Measurements from ENCODE around the gene ETV6. TPM values are rescaled to one million over a fixed set of nuclear protein-coding genes. Genes with fewer than 3 reads are reported as not detected.

The ETV6 gene
- total RNA-seq, 1 experiment from 2014 or later, result 19.3 TPM

DNA sequence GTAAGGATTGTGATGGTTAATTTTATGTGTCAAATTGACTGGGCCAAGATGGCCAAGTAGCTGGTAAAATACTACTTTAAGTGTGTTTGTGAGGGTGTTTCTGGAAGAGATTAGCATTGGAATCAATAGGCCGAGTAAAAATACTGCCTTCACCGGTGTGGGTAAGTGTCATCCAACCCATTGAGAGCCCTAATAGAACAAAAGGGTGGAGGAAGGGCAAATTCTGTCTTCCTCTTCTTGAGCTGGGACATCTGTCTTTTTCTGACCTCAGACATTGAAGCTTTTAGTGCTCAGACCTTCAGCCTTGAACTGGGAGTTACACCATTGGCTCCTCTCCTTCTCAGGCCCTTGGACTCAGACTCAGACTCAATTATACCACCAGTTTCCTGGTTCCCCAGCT, 8.0 kb upstream of the ETV6 start:
- Mint-ChIP-seq H3K9me3 (ENCODE audit: unreplicated experiment) (no peaks in the 10 kb centered on the region), H3K4me1 (ENCODE audit: insufficient read depth, unreplicated experiment) (no peaks in the 10 kb centered on the region), H3K4me3 (ENCODE audit: unreplicated experiment) (no peak overlapping the region), H3K27me3 (ENCODE audit: insufficient read depth, unreplicated experiment) (no peaks in the 10 kb centered on the region), H3K36me3 (ENCODE audit: insufficient read depth, unreplicated experiment) (no peaks in the 10 kb centered on the region), H3K27ac (ENCODE audit: low read depth, unreplicated experiment) (no peak overlapping the region)
- no TSS peak for BruUV-seq (replicated peaks)
- ChIA-PET CTCF (interaction anchor here (1.5 kb wide), 1 partner anchor 55 kb away, joined by 4 read pairs; no protein-coding TSS in a partner anchor), POLR2A (interaction anchor here (0.6 to 1.3 kb wide), 3 partner anchors 10 to 660 kb away, joined by 3 to 4 read pairs (median 4); no protein-coding TSS in a partner anchor)
- intact Hi-C loops (cut with micrococcal nuclease), result no loop called here
- TF ChIP-seq, protein P1, sequence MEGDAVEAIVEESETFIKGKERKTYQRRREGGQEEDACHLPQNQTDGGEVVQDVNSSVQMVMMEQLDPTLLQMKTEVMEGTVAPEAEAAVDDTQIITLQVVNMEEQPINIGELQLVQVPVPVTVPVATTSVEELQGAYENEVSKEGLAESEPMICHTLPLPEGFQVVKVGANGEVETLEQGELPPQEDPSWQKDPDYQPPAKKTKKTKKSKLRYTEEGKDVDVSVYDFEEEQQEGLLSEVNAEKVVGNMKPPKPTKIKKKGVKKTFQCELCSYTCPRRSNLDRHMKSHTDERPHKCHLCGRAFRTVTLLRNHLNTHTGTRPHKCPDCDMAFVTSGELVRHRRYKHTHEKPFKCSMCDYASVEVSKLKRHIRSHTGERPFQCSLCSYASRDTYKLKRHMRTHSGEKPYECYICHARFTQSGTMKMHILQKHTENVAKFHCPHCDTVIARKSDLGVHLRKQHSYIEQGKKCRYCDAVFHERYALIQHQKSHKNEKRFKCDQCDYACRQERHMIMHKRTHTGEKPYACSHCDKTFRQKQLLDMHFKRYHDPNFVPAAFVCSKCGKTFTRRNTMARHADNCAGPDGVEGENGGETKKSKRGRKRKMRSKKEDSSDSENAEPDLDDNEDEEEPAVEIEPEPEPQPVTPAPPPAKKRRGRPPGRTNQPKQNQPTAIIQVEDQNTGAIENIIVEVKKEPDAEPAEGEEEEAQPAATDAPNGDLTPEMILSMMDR (IDR thresholded peaks at IDR 0.05; ENCODE audit: unreplicated experiment), result no peak
- DNase-seq (ENCODE audit: unreplicated experiment), result no peak

DNA sequence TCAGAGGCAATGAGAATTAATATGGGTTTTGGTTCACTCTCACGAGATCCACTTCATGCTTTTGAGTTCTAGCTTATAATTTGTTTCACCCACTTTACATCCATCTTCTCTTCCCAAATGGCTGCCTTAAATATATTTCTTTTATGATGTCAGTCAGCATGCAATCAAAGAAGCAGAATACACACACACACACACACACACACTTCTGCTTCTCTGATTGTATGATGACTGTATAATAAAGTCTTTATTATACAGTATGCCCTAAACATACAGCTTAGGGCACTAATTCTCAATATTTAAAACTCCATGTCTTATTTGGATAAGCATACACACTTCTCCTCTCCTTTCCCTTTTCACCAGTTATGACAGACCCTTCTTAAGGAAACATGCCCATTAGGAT, 6.7 kb upstream of the ETV6 start:
- ChIA-PET POLR2A (interaction anchor here (0.6 to 1.3 kb wide), 3 partner anchors 11 to 132 kb away, joined by 3 to 4 read pairs (median 3); no protein-coding TSS in a partner anchor), CTCF (interaction anchor here (0.6 to 0.9 kb wide), 2 partner anchors 11 to 20 kb away, joined by 3 to 4 read pairs; no protein-coding TSS in a partner anchor)
- DNase-seq (ENCODE audit: unreplicated experiment), result no peak
- Mint-ChIP-seq H3K4me1 (ENCODE audit: insufficient read depth, unreplicated experiment) (no peaks in the 10 kb centered on the region), H3K4me3 (ENCODE audit: unreplicated experiment) (no peak overlapping the region), H3K27ac (ENCODE audit: low read depth, unreplicated experiment) (no peak overlapping the region), H3K9me3 (ENCODE audit: unreplicated experiment) (no peaks in the 10 kb centered on the region), H3K27me3 (ENCODE audit: insufficient read depth, unreplicated experiment) (no peaks in the 10 kb centered on the region), H3K36me3 (ENCODE audit: insufficient read depth, unreplicated experiment) (no peaks in the 10 kb centered on the region)
- no TSS peak for BruUV-seq (replicated peaks)
- TF ChIP-seq, protein P1 (IDR thresholded peaks at IDR 0.05; ENCODE audit: unreplicated experiment), result no peak
- intact Hi-C loops (cut with micrococcal nuclease), result no loop called here

DNA sequence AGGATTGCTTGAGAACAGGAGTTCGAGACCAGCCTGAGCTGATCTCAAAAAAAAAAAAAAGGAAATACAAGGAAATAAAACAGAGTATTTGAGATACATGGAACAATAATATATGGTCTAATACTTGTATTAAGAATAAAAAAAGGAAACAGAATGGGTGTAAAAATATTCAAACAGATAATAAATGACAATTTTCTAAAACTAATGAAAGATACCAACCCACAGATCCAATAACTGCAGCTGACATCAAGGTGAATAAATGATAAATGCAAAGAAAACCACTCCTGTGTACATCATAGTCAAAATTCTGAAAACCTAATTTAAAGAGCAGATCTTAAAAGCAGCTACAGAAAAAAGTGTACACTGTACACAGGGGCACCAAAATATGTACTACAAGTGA, 4.1 kb upstream of the ETV6 start:
- no TSS peak for BruUV-seq (replicated peaks)
- no peaks in the 10 kb centered on the region for H3K36me3 Mint-ChIP-seq (ENCODE audit: insufficient read depth, unreplicated experiment)
- intact Hi-C loops (cut with micrococcal nuclease), result no loop called here
- no peak for DNase-seq (ENCODE audit: unreplicated experiment)
- no peaks in the 10 kb centered on the region for H3K9me3 Mint-ChIP-seq (ENCODE audit: unreplicated experiment)
- ChIA-PET POLR2A (interaction anchor here (1.5 to 1.9 kb wide), 2 partner anchors 10 to 18 kb away, joined by 4 to 6 read pairs; no protein-coding TSS in a partner anchor), CTCF (interaction anchor here (1.1 kb wide), 1 partner anchor 10 kb away, joined by 4 read pairs; no protein-coding TSS in a partner anchor)
- no peaks in the 10 kb centered on the region for H3K4me1 Mint-ChIP-seq (ENCODE audit: insufficient read depth, unreplicated experiment)
- no peak overlapping the region for H3K4me3 Mint-ChIP-seq (ENCODE audit: unreplicated experiment)
- no peak overlapping the region for H3K27ac Mint-ChIP-seq (ENCODE audit: low read depth, unreplicated experiment)
- TF ChIP-seq, protein P1 (IDR thresholded peaks at IDR 0.05; ENCODE audit: unreplicated experiment), result no peak
- no peaks in the 10 kb centered on the region for H3K27me3 Mint-ChIP-seq (ENCODE audit: insufficient read depth, unreplicated experiment)

DNA sequence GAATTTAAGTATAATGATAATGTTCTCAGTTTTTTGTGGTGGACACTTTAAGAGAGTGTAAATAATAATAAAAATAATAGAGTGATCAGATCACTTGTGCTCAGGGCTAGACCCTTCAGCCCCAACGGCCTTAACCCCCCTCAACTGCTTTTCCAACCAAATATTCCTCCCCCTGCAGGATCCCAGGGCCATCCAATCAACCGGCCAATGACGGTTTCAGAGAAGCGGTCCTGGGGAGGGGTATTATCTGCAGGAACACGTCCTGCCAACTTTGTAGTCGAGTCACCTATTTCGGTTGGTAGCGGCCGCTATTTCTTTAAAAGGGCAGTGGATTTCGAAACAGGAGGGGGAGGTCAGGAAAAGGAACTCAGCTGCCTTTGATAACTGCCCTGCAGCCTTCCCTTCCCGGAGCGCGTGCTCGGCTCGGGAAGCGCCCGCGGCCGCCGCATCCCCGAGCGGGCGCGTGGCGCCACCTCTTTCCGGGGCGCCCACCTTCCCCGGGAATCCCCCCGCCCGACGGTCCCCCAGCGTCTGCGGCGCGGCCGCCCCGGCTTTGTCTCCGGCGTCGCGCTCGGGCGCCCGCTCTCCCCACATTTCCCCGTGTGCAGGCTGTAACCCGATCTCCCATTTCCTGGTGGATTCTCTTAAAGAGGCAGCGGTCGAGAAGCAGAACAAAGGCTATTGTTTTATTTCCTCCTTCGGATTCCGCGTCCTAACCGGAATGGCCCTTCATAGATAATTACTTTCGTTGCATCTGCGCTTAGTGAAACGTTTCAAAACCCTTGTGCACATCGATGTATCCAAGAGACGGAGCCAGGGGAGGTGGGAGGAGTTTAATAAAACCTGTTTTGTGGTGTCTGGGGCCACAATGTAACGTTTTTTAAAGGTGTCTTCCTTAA, 711 bp upstream of the ETV6 start:
- Mint-ChIP-seq H3K4me3 (ENCODE audit: unreplicated experiment) (peak overlapping the region; percentile 82), H3K27ac (ENCODE audit: low read depth, unreplicated experiment) (peak overlapping the region; percentile 77), H3K27me3 (ENCODE audit: insufficient read depth, unreplicated experiment) (no peaks in the 10 kb centered on the region), H3K36me3 (ENCODE audit: insufficient read depth, unreplicated experiment) (no peaks in the 10 kb centered on the region), H3K9me3 (ENCODE audit: unreplicated experiment) (no peaks in the 10 kb centered on the region), H3K4me1 (ENCODE audit: insufficient read depth, unreplicated experiment) (peaks cover 15% of the 10 kb centered on the region)
- TF ChIP-seq, protein P1 (IDR thresholded peaks at IDR 0.05; ENCODE audit: unreplicated experiment), result no peak
- ChIA-PET POLR2A (interaction anchor here (0.6 to 3.3 kb wide), 25 partner anchors 11 to 1071 kb away, joined by 3 to 21 read pairs (median 4); partner anchors contain the start of genes LRP6 and YBX3), CTCF (interaction anchor here (1.7 kb wide), 1 partner anchor 67 kb away, joined by 6 read pairs; no protein-coding TSS in a partner anchor)
- BruUV-seq (replicated peaks), result TSS peak; percentile 34
- intact Hi-C loops (cut with micrococcal nuclease), result loop anchor here (1.0 kb wide), 1 partner anchor 67 kb away; no protein-coding TSS in a partner anchor
- peak; percentile 91 for DNase-seq (ENCODE audit: unreplicated experiment)

Measured in MCF 10A (cell line).